Measurements from ENCODE around the gene ANTXR1.

The ANTXR1 gene

DNA sequence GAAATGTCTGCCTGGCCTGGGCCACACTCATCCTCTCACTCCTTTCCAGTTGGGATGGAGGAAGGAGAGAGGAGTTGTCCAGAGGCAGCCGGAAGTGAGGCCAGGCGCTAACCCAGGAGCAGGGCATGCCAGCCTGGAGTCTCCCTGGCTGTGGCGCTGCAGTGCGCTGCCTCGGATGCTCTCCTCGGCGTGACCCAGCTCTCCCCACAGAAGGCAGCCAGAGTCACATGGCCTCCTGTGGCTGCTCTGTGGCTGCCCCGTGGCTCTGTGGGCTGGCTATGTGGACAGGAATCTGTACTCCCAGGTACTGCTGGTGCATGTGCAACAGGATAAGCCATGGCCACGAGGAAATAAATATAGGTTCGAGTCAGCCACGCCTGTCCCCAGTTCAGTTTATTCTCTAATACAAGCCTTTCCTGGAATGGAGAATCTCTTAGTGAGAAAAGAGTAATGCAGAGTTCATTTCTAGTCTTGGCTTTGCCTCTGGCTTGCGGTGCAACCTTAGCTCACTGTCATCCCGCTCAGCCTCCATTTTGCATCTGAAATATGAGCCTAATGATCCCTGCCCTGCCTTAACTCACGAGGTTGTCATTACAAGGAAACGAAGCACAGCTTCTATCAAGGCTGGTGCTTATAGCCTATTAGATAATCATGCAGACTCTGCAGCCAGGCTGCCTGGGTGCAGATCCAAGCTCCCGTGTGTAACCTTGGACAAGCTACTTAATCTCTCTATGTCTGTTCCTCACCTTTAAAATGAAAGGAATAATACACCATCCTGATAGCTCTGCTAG is 106.3 kb downstream of the ANTXR1 start:
- ATAC-seq (ENCODE audit: insufficient read depth, low read depth) (peak; percentile 40; the same call in 2 of the 3 replicates), DNase-seq (peak; percentile 12)
- H3K36me3 ChIP-seq (ENCODE audit: insufficient read depth, low read length), result peaks cover 14% of the 10 kb centered on the region
- H3K9me3 ChIP-seq (ENCODE audit: insufficient read depth, low read length, severe bottlenecking), result no peaks in the 10 kb centered on the region
- H3K27ac ChIP-seq (ENCODE audit: low read length), result no peak overlapping the region
- no peak for TF ChIP-seq EZH2 (IDR thresholded peaks at IDR 0.05; ENCODE audit: borderline replicate concordance, low read depth, low read length, severe bottlenecking)
- TF ChIP-seq, protein P1, sequence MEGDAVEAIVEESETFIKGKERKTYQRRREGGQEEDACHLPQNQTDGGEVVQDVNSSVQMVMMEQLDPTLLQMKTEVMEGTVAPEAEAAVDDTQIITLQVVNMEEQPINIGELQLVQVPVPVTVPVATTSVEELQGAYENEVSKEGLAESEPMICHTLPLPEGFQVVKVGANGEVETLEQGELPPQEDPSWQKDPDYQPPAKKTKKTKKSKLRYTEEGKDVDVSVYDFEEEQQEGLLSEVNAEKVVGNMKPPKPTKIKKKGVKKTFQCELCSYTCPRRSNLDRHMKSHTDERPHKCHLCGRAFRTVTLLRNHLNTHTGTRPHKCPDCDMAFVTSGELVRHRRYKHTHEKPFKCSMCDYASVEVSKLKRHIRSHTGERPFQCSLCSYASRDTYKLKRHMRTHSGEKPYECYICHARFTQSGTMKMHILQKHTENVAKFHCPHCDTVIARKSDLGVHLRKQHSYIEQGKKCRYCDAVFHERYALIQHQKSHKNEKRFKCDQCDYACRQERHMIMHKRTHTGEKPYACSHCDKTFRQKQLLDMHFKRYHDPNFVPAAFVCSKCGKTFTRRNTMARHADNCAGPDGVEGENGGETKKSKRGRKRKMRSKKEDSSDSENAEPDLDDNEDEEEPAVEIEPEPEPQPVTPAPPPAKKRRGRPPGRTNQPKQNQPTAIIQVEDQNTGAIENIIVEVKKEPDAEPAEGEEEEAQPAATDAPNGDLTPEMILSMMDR (IDR thresholded peaks at IDR 0.05; ENCODE audit: borderline replicate concordance, extremely low read depth, low read length, poor library complexity, severe bottlenecking), result no peak
- H3K79me2 ChIP-seq (ENCODE audit: insufficient read depth, low read length), result no peaks in the 10 kb centered on the region
- no peak overlapping the region for H3K4me3 ChIP-seq (ENCODE audit: low read depth in 1 of 2, low read length in 2 of 2)
- H3K27me3 ChIP-seq (ENCODE audit: insufficient read depth, low read length, poor library complexity), result no peaks in the 10 kb centered on the region
- no peaks in the 10 kb centered on the region for H4K20me1 ChIP-seq (ENCODE audit: insufficient read depth, low read length)
- H2AFZ ChIP-seq (ENCODE audit: low read depth, low read length), result no peak overlapping the region
- no peak overlapping the region for H3K4me2 ChIP-seq (ENCODE audit: insufficient read depth, low read length)
- H3K4me1 ChIP-seq (ENCODE audit: insufficient read depth, low read length), result no peaks in the 10 kb centered on the region
- no peak overlapping the region for H3K9ac ChIP-seq (ENCODE audit: low read depth, low read length)

DNA sequence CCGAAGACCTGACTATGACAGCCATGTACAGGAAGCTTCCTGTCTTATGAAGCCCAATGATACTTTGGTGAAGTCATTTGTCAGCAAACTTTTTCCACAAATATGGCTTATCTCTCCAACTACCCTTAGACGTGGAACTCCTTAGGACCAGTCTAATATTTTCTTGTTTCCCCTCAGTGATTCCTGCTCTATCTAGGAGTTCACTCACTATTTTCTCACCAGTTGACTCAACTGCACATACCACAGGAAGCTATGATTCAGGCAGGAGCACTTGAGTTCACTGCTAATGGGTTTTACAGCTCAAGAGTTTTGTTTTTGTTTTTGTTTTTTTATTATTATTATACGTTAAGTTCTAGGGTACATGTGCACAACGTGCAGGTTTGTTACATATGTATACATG is 109.3 kb downstream of the ANTXR1 start:
- Histone ChIP-seq H3K9ac (ENCODE audit: low read depth, low read length) (no peak overlapping the region), H4K20me1 (ENCODE audit: insufficient read depth, low read length) (no peaks in the 10 kb centered on the region), H2AFZ (ENCODE audit: low read depth, low read length) (no peak overlapping the region), H3K4me2 (ENCODE audit: insufficient read depth, low read length) (no peak overlapping the region), H3K27me3 (ENCODE audit: insufficient read depth, low read length, poor library complexity) (no peaks in the 10 kb centered on the region), H3K27ac (ENCODE audit: low read length) (no peak overlapping the region), H3K4me1 (ENCODE audit: insufficient read depth, low read length) (no peaks in the 10 kb centered on the region), H3K79me2 (ENCODE audit: insufficient read depth, low read length) (no peaks in the 10 kb centered on the region), H3K4me3 (ENCODE audit: low read depth in 1 of 2, low read length in 2 of 2) (no peak overlapping the region), H3K9me3 (ENCODE audit: insufficient read depth, low read length, severe bottlenecking) (no peaks in the 10 kb centered on the region), H3K36me3 (ENCODE audit: insufficient read depth, low read length) (peaks cover 30% of the 10 kb centered on the region)
- no peak for TF ChIP-seq EZH2 (IDR thresholded peaks at IDR 0.05; ENCODE audit: borderline replicate concordance, low read depth, low read length, severe bottlenecking)
- TF ChIP-seq, protein P1 (IDR thresholded peaks at IDR 0.05; ENCODE audit: borderline replicate concordance, extremely low read depth, low read length, poor library complexity, severe bottlenecking), result no peak
- DNase-seq (no peak), ATAC-seq (ENCODE audit: insufficient read depth, low read depth) (no peak)

DNA sequence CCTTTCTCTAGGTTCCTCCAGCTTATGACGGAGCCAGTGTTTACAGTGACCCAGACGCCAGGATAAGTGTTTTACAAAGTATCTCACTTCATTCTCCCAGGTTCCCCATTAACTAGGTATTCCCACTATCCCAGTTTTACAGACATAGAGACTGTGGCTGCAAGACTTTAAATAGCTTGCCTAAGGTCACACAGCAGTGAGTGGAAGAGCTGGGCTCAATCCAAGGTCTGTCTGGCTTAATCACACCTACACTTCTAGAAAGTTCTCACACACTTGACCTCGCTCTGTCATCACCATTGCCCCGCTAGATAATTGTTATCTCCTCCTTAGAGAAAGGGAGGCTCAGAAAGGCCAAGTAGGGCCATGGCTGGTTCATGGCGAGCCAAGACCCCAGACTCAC is 110.2 kb downstream of the ANTXR1 start:
- no peak overlapping the region for H3K9ac ChIP-seq (ENCODE audit: low read depth, low read length)
- no peaks in the 10 kb centered on the region for H3K9me3 ChIP-seq (ENCODE audit: insufficient read depth, low read length, severe bottlenecking)
- H4K20me1 ChIP-seq (ENCODE audit: insufficient read depth, low read length), result no peaks in the 10 kb centered on the region
- H3K36me3 ChIP-seq (ENCODE audit: insufficient read depth, low read length), result peaks cover 30% of the 10 kb centered on the region
- TF ChIP-seq, protein P1 (IDR thresholded peaks at IDR 0.05; ENCODE audit: borderline replicate concordance, extremely low read depth, low read length, poor library complexity, severe bottlenecking), result no peak
- TF ChIP-seq EZH2 (IDR thresholded peaks at IDR 0.05; ENCODE audit: borderline replicate concordance, low read depth, low read length, severe bottlenecking), result no peak
- no peak overlapping the region for H3K4me2 ChIP-seq (ENCODE audit: insufficient read depth, low read length)
- no peaks in the 10 kb centered on the region for H3K79me2 ChIP-seq (ENCODE audit: insufficient read depth, low read length)
- DNase-seq, result no peak
- ATAC-seq (ENCODE audit: insufficient read depth, low read depth), result no peak
- H2AFZ ChIP-seq (ENCODE audit: low read depth, low read length), result no peak overlapping the region
- H3K27me3 ChIP-seq (ENCODE audit: insufficient read depth, low read length, poor library complexity), result no peaks in the 10 kb centered on the region
- no peaks in the 10 kb centered on the region for H3K4me1 ChIP-seq (ENCODE audit: insufficient read depth, low read length)
- no peak overlapping the region for H3K27ac ChIP-seq (ENCODE audit: low read length)
- H3K4me3 ChIP-seq (ENCODE audit: low read depth in 1 of 2, low read length in 2 of 2), result no peak overlapping the region

Data from DND-41 (cell line).